Measurements from ENCODE around the gene TOB2. TPM values are rescaled to one million over a fixed set of nuclear protein-coding genes. Genes with fewer than 3 reads are reported as not detected.

TOB2 gene
- total and polyA plus RNA-seq, 2 donors from 2014 or later, result 20.8 to 54.3 TPM

DNA sequence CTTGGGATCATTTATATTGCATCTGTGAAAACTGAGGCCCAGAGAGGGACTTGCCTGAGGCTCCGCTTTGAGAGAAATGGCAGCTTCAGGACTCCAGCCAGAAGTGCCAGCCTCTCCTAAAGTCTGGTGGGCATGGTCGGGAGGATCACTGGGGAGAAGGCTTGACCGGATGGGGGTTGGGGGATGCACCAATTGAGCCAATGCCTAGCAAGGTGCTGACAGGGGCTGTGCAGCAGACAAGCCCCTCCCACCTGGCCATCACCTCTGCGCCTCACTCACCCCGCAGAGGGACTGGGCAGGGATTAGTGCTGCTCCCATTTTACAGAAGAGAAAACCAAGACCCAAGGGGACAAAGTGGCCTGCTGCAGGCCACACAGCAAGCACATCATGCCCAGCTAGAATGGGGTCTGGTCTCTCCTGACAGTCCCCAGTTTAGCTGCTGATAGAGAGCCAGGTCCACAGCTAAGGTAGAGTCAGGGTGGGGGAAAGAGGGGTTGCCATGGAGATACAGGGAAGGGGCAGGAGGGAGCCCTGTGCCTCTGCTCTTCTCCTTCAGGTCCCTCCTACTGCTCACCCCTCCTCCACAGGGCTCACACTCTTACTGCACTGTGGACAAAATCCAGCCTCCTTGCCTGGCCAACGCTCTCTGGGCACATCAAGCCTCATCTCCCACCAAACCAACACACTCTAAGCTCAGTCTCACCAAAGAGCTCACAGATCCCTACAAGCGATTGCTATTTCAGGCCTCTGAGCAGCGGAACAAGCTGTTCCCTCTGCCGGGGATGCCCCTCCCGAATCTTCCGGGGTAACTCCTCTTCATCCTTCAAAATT is 35.4 kb downstream of the TOB2 start:
- no peak for FAIRE-seq

DNA sequence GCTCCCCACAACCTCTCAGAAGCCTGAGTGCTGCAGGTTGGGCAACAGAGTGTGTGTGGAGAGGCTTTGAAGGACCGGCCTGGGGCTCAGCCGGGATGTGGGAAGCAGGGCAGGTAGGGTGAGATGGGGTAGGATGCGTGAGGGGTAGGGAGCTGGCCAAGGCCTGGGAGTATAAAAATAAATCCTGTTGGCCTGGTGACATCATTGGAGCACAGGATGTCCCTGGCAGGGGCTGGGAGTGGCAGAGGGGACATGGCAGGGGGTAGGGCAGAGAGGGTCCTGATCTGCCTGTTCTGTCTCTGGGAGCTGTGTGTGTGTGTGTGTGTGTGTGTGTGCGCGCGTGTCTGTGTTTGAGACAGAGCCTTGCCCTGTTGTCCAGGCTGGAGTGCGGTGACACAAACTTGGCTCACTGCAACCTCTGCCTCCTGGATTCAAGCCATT is 36.3 kb downstream of the TOB2 start:
- DNase-seq, result no peak

More for the DNA sequence above, 35.4 kb downstream of the TOB2 start:
- Histone ChIP-seq H3K27ac (ENCODE audit: low read depth in 2 of 2, low read length in 2 of 2) (peak overlapping the region; percentile 56 to 57), H3K4me1 (ENCODE audit: control insufficient read depth in 2 of 3, insufficient read depth in 2 of 3, low read depth in 1 of 3, low read length in 3 of 3) (peaks cover 0 to 27% (median 20%) of the 10 kb centered on the region in 3 donors), H3K9ac (ENCODE audit: low read length in 3 of 3) (peak overlapping the region in 1 of 3 donors; percentile 29), H3K9me3 (ENCODE audit: control insufficient read depth in 2 of 3, insufficient read depth in 1 of 3, low read length in 3 of 3) (no peaks in the 10 kb centered on the region), H3K27me3 (ENCODE audit: control insufficient read depth, insufficient read depth, low read length) (no peaks in the 10 kb centered on the region), H3K4me3 (ENCODE audit: low read length in 3 of 3) (no peak overlapping the region), H3K36me3 (ENCODE audit: control insufficient read depth in 2 of 3, insufficient read depth in 3 of 3, low read length in 3 of 3) (no peaks in the 10 kb centered on the region)
- no peak for DNase-seq
- TF ChIP-seq, protein P1, sequence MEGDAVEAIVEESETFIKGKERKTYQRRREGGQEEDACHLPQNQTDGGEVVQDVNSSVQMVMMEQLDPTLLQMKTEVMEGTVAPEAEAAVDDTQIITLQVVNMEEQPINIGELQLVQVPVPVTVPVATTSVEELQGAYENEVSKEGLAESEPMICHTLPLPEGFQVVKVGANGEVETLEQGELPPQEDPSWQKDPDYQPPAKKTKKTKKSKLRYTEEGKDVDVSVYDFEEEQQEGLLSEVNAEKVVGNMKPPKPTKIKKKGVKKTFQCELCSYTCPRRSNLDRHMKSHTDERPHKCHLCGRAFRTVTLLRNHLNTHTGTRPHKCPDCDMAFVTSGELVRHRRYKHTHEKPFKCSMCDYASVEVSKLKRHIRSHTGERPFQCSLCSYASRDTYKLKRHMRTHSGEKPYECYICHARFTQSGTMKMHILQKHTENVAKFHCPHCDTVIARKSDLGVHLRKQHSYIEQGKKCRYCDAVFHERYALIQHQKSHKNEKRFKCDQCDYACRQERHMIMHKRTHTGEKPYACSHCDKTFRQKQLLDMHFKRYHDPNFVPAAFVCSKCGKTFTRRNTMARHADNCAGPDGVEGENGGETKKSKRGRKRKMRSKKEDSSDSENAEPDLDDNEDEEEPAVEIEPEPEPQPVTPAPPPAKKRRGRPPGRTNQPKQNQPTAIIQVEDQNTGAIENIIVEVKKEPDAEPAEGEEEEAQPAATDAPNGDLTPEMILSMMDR (IDR thresholded peaks at IDR 0.05; ENCODE audit: borderline replicate concordance, extremely low read depth, insufficient read depth), result no peak
- intact Hi-C loops (cut with DNase I), result no loop called here

DNA sequence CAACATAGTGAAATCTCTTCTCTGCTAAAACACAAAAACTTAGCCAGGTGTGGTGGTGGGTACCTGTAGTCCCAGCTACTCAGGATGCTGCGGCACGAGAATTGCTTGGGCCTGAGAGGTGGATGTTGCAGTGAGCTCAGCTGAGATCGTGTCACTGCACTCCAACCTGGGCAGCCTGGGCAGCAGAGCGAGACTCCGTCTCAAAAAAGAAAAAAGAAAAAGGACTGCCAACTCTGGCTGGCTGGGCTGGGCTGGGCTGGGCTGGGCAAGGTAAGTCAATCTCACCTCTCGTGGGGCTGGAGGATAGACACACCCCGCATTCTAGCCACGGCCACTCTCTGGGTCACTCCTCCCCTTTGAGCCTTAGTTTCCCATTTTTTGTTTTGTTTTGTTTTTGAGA is 37.9 kb downstream of the TOB2 start:
- Histone ChIP-seq H3K4me1 (ENCODE audit: control insufficient read depth in 2 of 3, insufficient read depth in 2 of 3, low read depth in 1 of 3, low read length in 3 of 3) (peaks cover 0 to 12% (median 8%) of the 10 kb centered on the region in 3 donors), H3K9me3 (ENCODE audit: control insufficient read depth in 2 of 3, insufficient read depth in 1 of 3, low read length in 3 of 3) (no peaks in the 10 kb centered on the region), H3K27ac (ENCODE audit: low read depth in 2 of 2, low read length in 2 of 2) (no peak overlapping the region), H3K27me3 (ENCODE audit: control insufficient read depth, insufficient read depth, low read length) (no peaks in the 10 kb centered on the region), H3K36me3 (ENCODE audit: control insufficient read depth in 2 of 3, insufficient read depth in 3 of 3, low read length in 3 of 3) (no peaks in the 10 kb centered on the region), H3K4me3 (ENCODE audit: low read length in 3 of 3) (no peak overlapping the region), H3K9ac (ENCODE audit: low read length in 3 of 3) (no peak overlapping the region)
- no peak for FAIRE-seq
- TF ChIP-seq, protein P1 (IDR thresholded peaks at IDR 0.05; ENCODE audit: borderline replicate concordance, extremely low read depth, insufficient read depth), result no peak
- no peak for DNase-seq
- intact Hi-C loops (cut with DNase I), result no loop called here

More for the DNA sequence above, 36.3 kb downstream of the TOB2 start:
- Histone ChIP-seq H3K36me3 (ENCODE audit: control insufficient read depth in 2 of 3, insufficient read depth in 3 of 3, low read length in 3 of 3) (no peaks in the 10 kb centered on the region), H3K4me1 (ENCODE audit: control insufficient read depth in 2 of 3, insufficient read depth in 2 of 3, low read depth in 1 of 3, low read length in 3 of 3) (peaks cover 0 to 23% (median 15%) of the 10 kb centered on the region in 3 donors), H3K27ac (ENCODE audit: low read depth in 2 of 2, low read length in 2 of 2) (peak overlapping the region; percentile 41 to 47), H3K9ac (ENCODE audit: low read length in 3 of 3) (no peak overlapping the region), H3K9me3 (ENCODE audit: control insufficient read depth in 2 of 3, insufficient read depth in 1 of 3, low read length in 3 of 3) (no peaks in the 10 kb centered on the region), H3K4me3 (ENCODE audit: low read length in 3 of 3) (no peak overlapping the region), H3K27me3 (ENCODE audit: control insufficient read depth, insufficient read depth, low read length) (no peaks in the 10 kb centered on the region)
- FAIRE-seq, result no peak
- intact Hi-C loops (cut with DNase I), result no loop called here
- TF ChIP-seq, protein P1 (IDR thresholded peaks at IDR 0.05; ENCODE audit: borderline replicate concordance, extremely low read depth, insufficient read depth), result no peak

Data from kidney (tissue), 14 donors.